Body of pancreas (tissue), 4 donors: ENCODE measurements around the gene C19orf38.
"Not testable (repeated sequence)": the region's sequence is repeated elsewhere in the genome, so short reads cannot be mapped to it uniquely, and the experiment has no call there.

Source experiments
- POLR2A ChIP-seq, 3 donors: fragments of 450-650 bp; IDR thresholded peaks; one replicate each; pipeline ENCODE4 v1.6.1; 2016; ENCODE audit warnings: antibody characterized with exemption in 3 of 3, mild to moderate bottlenecking in 2 of 3
- TF ChIP-seq, protein P1 (sequence below), 7 experiments: fragments of 450-650 bp in 4 of 7; fragments of 200-600 bp in 3 of 7; sonication (generic) in 3 of 7; IDR thresholded peaks; one replicate each; pipeline ENCODE4 v1.5.1; 2016 to 2019; ENCODE audit warnings: antibody characterized with exemption in 7 of 7

DNA sequence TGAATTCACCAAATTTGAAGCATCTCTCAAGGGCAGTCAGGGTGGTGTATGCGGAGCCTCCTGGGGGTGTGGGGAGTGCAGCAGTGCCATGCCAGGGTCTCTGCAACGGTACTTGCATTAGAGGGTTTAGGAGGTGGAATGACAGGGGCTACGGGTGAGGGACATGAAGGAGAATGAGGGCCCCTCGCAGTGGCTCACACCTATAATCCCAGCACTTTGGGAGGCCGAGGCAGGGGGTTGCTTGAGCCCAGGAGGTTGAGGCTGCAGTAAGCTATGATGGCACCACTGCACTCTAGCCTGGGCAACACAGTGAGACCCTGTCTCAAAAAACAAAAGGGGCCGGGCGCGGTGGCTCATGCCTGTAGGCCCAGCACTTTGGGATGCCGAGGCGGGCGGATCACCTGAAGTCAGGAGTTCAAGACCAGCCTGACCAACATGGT is 21.7 kb downstream of the C19orf38 start:
- TF ChIP-seq, protein P1, sequence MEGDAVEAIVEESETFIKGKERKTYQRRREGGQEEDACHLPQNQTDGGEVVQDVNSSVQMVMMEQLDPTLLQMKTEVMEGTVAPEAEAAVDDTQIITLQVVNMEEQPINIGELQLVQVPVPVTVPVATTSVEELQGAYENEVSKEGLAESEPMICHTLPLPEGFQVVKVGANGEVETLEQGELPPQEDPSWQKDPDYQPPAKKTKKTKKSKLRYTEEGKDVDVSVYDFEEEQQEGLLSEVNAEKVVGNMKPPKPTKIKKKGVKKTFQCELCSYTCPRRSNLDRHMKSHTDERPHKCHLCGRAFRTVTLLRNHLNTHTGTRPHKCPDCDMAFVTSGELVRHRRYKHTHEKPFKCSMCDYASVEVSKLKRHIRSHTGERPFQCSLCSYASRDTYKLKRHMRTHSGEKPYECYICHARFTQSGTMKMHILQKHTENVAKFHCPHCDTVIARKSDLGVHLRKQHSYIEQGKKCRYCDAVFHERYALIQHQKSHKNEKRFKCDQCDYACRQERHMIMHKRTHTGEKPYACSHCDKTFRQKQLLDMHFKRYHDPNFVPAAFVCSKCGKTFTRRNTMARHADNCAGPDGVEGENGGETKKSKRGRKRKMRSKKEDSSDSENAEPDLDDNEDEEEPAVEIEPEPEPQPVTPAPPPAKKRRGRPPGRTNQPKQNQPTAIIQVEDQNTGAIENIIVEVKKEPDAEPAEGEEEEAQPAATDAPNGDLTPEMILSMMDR (IDR thresholded peaks at IDR 0.05): not testable (repeated sequence)
- not testable (repeated sequence) for TF ChIP-seq POLR2A (IDR thresholded peaks at IDR 0.05)
